Activated naive CD4-positive, alpha-beta T cell treated with anti-CD3 and anti-CD28 coated beads, Interleukin-2, amount 50 U/mL, for 72 hours (primary cell): ENCODE measurements around the gene DGCR6L. TPM values are rescaled to one million over a fixed set of nuclear protein-coding genes. Genes with fewer than 3 reads are reported as not detected.
A peak's percentile ranks its signal among the peaks of the same experiment; 100 is the strongest.
"Not testable (repeated sequence)": the region's sequence is repeated elsewhere in the genome, so short reads cannot be mapped to it uniquely, and the experiment has no call there.

Experiments
- ATAC-seq, 2 donors: fragments of 150-1000 bp; cut with Tn5 transposase; 2 replicates each; pipeline ENCODE4 v1.10.0; 2021; ENCODE audit warnings: mild to moderate bottlenecking in 2 of 2, moderate library complexity in 2 of 2
- DNase-seq, 2 donors: peaks; one replicate each; pipeline ENCODE4 v3.0.0; 2021 to 2022; ENCODE audit warnings: low spot score in 2 of 2
- H3K27ac Mint-ChIP-seq, 2 donors: one replicate each; pipeline ENCODE4 v1.8.0; 2022; ENCODE audit warnings: mild to moderate bottlenecking in 2 of 2, mixed read lengths in 2 of 2
- H3K36me3 Mint-ChIP-seq, 2 donors: one replicate each; pipeline ENCODE4 v1.8.0; 2022; ENCODE audit warnings: mixed read lengths in 2 of 2
- H3K9me3 Mint-ChIP-seq, 2 donors: one replicate each; pipeline ENCODE4 v1.8.0; 2022; ENCODE audit warnings: mixed read lengths in 2 of 2
- total RNA-seq, 2 donors: library from RNA; stranded (reverse); gene quantifications; one replicate each; pipeline ENCODE4 v1.2.3, GENCODE V29; 2022

The DGCR6L gene
- total RNA-seq = 10 to 100 TPM in 1 of 2 donors, 1 to 10 TPM in 1; 8.6 to 29.6 TPM

DNA sequence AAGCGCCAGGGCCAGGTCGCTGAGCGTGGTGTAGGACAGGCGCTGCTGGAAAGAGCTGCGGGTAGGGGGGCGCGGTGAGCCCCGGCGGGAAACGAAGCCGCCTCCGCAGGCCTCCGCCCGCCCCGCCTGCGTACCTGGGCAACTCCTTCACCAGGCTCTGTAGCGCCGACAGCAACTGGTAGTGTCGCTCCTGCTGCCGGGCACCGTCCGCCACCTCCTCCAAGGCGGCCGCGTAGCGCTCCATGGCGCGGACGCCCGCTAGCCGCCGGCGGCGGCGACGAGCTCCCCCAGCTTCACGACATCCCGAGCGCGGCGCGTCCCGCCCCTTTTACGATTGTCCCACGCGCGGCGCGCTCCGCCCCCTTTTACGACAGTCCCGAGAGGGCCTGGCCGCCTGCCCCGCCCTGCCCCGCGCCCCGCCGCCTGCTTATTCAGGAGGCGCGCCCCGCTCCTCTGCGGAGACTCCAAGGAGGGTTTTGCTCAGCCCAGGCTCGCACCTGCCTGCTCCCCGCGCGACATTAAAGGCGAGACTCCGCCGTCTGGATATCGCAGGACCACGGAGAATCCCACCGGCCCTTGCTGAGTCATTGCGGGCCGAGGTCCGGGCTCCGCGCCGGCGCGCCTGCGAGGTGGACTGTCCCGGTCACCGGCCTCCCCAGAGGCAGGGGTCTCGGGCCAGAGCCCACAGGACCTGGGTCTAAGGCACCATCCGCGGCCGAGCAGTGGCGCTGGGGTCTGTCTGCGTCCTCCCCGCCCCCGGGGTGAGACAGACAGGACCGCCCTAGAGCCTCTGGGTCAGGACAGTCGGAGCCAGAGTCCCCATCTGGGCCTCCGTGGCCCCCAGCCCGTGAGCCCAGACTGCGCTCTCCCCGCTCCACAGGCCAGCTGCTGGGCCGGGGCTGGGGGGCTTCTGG, at the start of gene DGCR6L:
Gene DGCR6L, minus strand, starts transcription at position 316 of the 914 bp plus-strand sequence. Its CDS starts 72 bp downstream, at position 244.
- no peaks in the 10 kb centered on the region for H3K36me3 Mint-ChIP-seq
- H3K27ac Mint-ChIP-seq = peak within 1 kb of the TSS; percentile 87 to 91
- DNase-seq = peak; percentile 91 to 99
- ATAC-seq = peak; percentile 64 to 68
- H3K9me3 Mint-ChIP-seq = no peaks in the 10 kb centered on the region

GRCh38 chr22:20368875-20369274, 49.0 kb upstream of the DGCR6L start:
- H3K27ac Mint-ChIP-seq, ATAC-seq, H3K36me3 Mint-ChIP-seq, DNase-seq, H3K9me3 Mint-ChIP-seq: not testable (repeated sequence)

GRCh38 chr22:20366841-20367240, 47.0 kb upstream of the DGCR6L start:
- ATAC-seq, DNase-seq, H3K9me3 Mint-ChIP-seq, H3K27ac Mint-ChIP-seq, H3K36me3 Mint-ChIP-seq: not testable (repeated sequence)

DNA sequence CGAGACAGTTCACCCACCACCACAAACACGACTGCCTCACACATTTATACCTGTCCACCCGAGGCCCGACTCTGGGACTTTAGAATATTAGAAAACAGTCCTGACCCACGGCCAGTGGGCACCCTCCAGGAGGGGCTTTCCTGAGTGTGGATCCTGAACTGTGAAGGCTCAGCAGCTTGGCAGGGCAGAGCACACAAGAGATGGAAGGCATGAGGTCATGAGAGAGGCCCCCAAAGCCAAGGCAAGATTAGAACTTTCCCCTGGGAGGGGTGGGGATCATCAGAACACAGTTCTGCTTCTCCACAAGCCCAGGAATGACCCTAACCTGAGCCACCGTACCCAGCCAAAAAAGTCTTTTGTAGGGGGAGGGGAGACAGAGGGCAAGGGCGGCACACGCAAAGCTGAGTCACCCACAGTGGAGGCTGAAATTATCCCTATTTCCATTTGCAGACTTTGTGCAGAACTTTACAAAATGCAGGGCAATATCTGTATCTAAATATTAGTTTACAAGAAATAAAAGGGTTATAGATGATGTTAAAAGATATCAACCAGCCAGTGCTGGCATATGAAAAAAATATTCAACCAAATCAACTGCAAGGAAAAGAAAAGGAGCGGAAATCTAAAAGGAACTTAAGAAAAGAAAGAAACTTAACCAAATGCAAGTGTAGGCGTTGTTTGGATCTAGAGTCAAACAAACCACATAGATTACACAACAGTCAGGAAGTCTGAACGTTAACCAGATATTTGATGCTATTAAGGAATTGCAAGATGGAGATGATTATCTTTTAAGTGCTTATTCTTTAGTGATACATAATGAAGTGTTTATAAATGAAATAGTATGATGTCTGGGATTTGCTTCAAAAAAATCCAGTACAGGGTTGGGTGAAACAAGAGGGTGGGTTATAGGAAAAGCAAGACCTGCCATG, 44.7 kb upstream of the DGCR6L start:
- H3K9me3 Mint-ChIP-seq, ATAC-seq, DNase-seq, H3K36me3 Mint-ChIP-seq: not testable (repeated sequence)
- H3K27ac Mint-ChIP-seq = peak overlapping the region; percentile 29 to 75

- not testable (repeated sequence) for H3K36me3 Mint-ChIP-seq, ATAC-seq, H3K27ac Mint-ChIP-seq, H3K9me3 Mint-ChIP-seq, DNase-seq
Observed at GRCh38 chr22:20362403-20362802, 42.5 kb upstream of the DGCR6L start.

DNA sequence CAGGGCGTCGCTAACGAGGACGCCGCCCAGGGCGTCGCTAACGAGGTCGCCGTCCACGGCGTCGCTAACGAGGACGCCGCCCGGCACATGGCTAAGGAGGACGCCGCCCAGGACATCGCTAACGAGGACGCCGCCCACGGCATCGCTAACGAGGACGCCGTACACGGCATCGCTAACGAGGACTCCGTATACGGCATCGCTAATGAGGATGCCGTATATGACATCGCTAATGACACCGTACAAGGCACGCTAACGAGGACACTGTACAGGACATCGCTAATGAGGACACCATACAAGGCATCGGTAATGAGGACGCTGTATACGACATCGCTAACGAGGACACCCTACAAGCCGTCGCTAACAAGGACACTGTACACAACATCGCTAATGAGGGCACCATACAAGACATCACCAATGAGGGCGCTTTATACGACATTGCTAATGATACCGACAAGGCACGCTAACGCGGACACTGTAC, 41.9 kb upstream of the DGCR6L start:
- not testable (repeated sequence) for H3K9me3 Mint-ChIP-seq, H3K36me3 Mint-ChIP-seq, DNase-seq

DNA sequence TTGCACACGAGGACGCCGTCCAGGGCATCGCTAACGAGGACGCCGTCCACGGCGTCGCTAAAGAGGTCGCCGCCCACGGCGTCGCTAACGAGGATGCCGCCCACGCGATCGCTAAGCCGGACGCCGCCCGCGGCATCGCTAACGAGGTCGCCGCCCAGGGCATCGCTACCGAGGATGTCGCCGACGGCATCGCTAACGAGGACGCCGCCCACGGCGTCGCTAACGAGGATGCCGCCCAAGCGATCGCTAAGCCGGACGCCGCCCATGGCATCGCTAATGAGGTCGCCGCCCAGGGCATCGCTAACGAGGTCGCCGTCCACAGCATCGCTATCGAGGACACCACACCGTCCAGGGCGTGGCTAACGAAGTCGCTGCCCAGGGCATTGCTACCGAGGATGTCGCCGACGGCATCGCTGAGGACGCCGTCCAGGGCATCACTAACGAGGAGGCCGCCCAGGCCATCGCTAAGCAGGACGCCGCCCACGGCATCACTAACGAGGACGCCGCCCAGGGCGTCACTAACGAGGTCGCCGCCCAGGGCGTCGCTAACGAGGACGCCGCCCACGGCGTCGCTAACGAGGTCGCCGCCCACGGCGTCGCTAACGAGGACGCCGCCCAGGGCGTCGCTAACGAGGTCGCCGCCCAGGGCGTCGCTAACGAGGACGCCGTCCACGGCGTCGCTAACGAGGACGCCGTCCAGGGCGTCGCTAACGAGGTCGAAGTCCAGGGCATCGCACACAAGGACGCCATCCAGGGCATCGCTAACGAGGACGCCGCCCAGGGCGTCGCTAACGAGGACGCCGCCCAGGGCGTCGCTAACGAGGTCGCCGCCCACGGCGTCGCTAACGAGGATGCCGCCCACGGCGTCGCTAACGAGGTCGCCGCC, 41.2 kb upstream of the DGCR6L start:
- H3K9me3 Mint-ChIP-seq, ATAC-seq, DNase-seq, H3K27ac Mint-ChIP-seq, H3K36me3 Mint-ChIP-seq: not testable (repeated sequence)

More for the DNA sequence above, 41.9 kb upstream of the DGCR6L start:
- ATAC-seq, H3K27ac Mint-ChIP-seq: not testable (repeated sequence)

- H3K36me3 Mint-ChIP-seq, H3K27ac Mint-ChIP-seq, DNase-seq, ATAC-seq, H3K9me3 Mint-ChIP-seq: not testable (repeated sequence)
Observed at GRCh38 chr22:20360261-20360660, 40.4 kb upstream of the DGCR6L start.

GRCh38 chr22:20358503-20359239, 38.8 kb upstream of the DGCR6L start:
- not testable (repeated sequence) for H3K9me3 Mint-ChIP-seq, DNase-seq, ATAC-seq, H3K36me3 Mint-ChIP-seq, H3K27ac Mint-ChIP-seq

DNA sequence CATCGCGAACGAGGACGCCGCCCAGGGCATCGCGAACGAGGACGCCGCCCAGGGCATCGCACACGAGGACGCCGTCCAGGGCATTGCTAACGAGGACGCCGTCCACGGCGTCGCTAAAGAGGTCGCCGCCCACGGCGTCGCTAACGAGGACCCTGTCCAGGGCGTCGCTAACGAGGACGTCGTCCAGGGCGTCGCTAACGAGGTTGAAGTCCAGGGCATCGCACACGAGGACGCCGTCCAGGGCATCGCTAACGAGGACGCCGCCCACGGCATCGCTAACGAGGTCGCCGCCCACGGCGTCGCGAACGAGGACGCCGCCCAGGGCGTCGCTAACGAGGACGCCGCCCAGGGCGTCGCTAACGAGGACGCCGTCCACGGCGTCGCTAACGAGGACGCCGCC, 38.1 kb upstream of the DGCR6L start:
- H3K9me3 Mint-ChIP-seq, H3K27ac Mint-ChIP-seq, H3K36me3 Mint-ChIP-seq, DNase-seq, ATAC-seq: not testable (repeated sequence)

GRCh38 chr22:20356906-20357305, 37.0 kb upstream of the DGCR6L start:
- not testable (repeated sequence) for H3K36me3 Mint-ChIP-seq, ATAC-seq, H3K27ac Mint-ChIP-seq, DNase-seq, H3K9me3 Mint-ChIP-seq

DNA sequence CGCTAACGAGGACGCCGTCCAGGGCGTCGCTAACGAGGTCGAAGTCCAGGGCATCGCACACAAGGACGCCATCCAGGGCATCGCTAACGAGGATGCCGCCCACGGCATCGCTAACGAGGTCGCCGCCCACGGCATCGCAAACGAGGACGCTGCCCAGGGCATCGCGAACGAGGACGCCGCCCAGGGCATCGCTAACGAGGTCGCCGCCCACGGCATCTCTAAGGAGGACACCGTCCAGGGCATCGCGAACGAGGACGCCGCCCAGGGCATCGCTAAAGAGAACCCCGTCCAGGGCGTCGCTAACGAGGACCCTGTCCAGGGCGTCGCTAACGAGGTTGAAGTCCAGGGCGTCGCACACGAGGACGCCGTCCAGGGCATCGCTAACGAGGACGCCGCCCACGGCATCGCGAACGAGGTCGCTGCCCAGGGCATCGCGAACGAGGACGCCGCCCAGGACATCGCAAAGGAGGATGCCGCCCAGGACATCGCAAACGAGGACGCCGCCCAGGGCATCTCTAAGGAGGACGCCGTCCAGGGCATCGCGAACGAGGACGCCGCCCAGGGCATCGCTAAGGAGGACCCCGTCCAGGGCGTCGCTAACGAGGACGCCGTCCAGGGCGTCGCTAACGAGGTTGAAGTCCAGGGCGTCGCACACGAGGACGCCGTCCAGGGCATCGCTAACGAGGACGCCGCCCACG, 36.2 kb upstream of the DGCR6L start:
- not testable (repeated sequence) for H3K36me3 Mint-ChIP-seq, DNase-seq, H3K9me3 Mint-ChIP-seq, H3K27ac Mint-ChIP-seq, ATAC-seq

GRCh38 chr22:20354238-20354975, 34.5 kb upstream of the DGCR6L start:
- Mint-ChIP-seq H3K9me3 (no peaks in the 10 kb centered on the region), H3K27ac (no peak overlapping the region), H3K36me3 (no peaks in the 10 kb centered on the region)
- no peak for ATAC-seq
- DNase-seq = no peak

DNA sequence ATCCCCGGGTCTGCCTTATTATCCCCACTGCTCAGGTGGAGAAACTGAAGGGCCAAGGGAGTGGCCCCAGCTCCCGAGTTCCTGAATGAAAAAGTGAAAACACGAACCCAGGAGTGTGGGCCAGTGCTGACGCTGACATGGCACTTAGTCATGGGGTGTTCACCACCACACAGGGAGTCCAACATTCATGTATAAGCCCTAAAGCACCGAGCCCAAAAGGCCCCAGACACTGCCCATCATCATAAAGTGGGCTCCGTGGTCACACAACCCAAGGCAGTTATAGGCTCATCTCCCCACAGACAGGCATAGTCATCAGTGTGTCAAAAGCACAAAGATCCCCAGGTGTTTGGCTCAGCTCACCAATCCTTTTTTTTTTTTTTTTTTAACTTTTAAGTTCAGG, 32.7 kb upstream of the DGCR6L start:
- ATAC-seq, H3K27ac Mint-ChIP-seq, H3K36me3 Mint-ChIP-seq, DNase-seq, H3K9me3 Mint-ChIP-seq: not testable (repeated sequence)
